GM12801 (cell line): ENCODE results near the gene MTMR2.

Source experiments
- CTCF ChIP-seq: IDR thresholded peaks from one replicate; pipeline ENCODE4 v1.5.1; 2011; ENCODE audit warnings: control low read depth; ENCODE audit not compliant: insufficient read length; ENCODE audit errors: extremely low read depth

The MTMR2 gene

GRCh38 chr11:95923728-95924413 lies at the start of gene MTMR2:
MTMR2 (minus strand) TSS chr11:95924107; CDS start chr11:95923954, 153 bp downstream.
- no peak for TF ChIP-seq CTCF

GRCh38 chr11:95972060-95972459 lies 48.2 kb upstream of the MTMR2 start:
- no peak for TF ChIP-seq CTCF

- no peak for TF ChIP-seq CTCF
These were observed 44.7 kb upstream of the MTMR2 start for GRCh38 chr11:95968585-95968984.

- TF ChIP-seq CTCF: no peak
These were observed 40.4 kb upstream of the MTMR2 start for GRCh38 chr11:95964281-95964680.

DNA sequence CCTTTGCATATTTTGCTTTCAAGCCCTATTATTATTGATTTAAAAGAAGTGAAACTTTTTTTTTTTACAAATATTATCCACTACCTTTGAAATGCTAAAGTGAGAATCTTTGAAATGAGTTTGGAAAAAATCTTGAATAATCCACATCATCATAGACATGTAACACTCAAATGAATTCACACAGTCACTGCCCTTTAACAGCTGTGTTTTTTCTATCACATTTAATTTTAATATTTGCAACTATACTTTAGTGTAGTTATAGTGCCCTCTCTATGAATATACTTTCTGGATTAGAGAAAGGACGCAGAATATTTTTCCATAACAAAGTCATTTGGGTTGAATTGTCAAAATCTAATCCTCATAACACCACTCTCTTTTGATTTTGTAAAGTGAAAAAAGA lies 37.9 kb upstream of the MTMR2 start:
- TF ChIP-seq CTCF: no peak

DNA sequence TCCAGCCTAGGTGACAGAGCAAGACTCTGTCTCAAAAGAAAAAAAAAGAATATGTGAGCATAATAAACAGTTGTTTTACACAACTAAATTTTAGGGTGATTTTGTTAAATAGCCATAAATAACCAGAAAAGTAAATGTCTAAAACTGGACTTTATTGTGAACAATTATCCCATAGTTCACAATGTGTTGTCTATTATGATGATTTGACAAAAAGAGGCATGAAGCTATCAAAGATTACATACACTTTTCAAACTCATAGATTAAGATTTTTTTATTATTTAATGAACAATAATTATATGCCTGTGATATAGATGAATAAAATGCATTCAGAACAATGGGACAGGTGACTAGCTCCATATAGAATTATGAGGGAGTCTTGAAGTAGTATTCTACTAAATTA lies 27.0 kb upstream of the MTMR2 start:
- no peak for TF ChIP-seq CTCF

- TF ChIP-seq CTCF: no peak
These were observed 24.7 kb upstream of the MTMR2 start for GRCh38 chr11:95948637-95949036.

GRCh38 chr11:95944623-95945022 lies 20.7 kb upstream of the MTMR2 start:
- TF ChIP-seq CTCF: no peak
